K562 (cell line): ENCODE results near the gene GNS.

Source experiments
- FOXA1 ChIP-seq: fragments of 450-650 bp; IDR thresholded peaks from 2 replicates; pipeline ENCODE4 v1.6.1; 2016; ENCODE audit warnings: mild to moderate bottlenecking, borderline replicate concordance
- FOXK1 ChIP-seq: sonication (generic); formaldehyde crosslinking; IDR thresholded peaks from 2 replicates; pipeline ENCODE4 v1.8.0; 2022; ENCODE audit warnings: missing genetic modification reagents, mild to moderate bottlenecking, borderline replicate concordance
- HCFC1 ChIP-seq: IDR thresholded peaks from 2 replicates; pipeline ENCODE4 v1.6.1; 2012; ENCODE audit warnings: low read depth, low read length, improper control_type of control experiment
- KLF16 ChIP-seq: IDR thresholded peaks from 2 replicates; pipeline ENCODE4 v1.6.1; 2016; ENCODE audit warnings: antibody characterized with exemption
- MAFK ChIP-seq: IDR thresholded peaks from 2 replicates; pipeline ENCODE4 v1.6.1; 2011; ENCODE audit warnings: low read length, improper control_type of control experiment
- PRPF4 ChIP-seq: fragments of 200-400 bp; formaldehyde crosslinking; IDR thresholded peaks from one replicate; pipeline ENCODE4 v1.6.1; 2017; ENCODE audit warnings: low read length, low read depth, mild to moderate bottlenecking; ENCODE audit not compliant: insufficient read depth, poor library complexity, severe bottlenecking
- RFX5 ChIP-seq: IDR thresholded peaks from 2 replicates; pipeline ENCODE4 v1.6.1; 2011; ENCODE audit warnings: low read depth, mild to moderate bottlenecking, improper control_type of control experiment, low read length
- SRF ChIP-seq, 2 experiments: fragments of 250-450, 450-650 bp in 1 of 2; sonication (Bioruptor Pico) in 1 of 2; sonication (generic) in 1 of 2; formaldehyde crosslinking; IDR thresholded peaks; 2 replicates each; pipeline versions ENCODE4 v1.5.0 to v1.5.1; 2020 to 2022; ENCODE audit warnings: mild to moderate bottlenecking in 1 of 2, missing genetic modification reagents in 1 of 2
- ZNF583 ChIP-seq: fragments of 250-450 bp; sonication (Bioruptor Pico); IDR thresholded peaks from 2 replicates; pipeline ENCODE4 v1.4.0; 2020
- TF ChIP-seq, protein P1 (sequence below), 2 experiments: fragments of 450-650 bp in 1 of 2; sonication (generic) in 1 of 2; formaldehyde crosslinking in 1 of 2; IDR thresholded peaks in 1 of 2; conservative IDR thresholded peaks in 1 of 2; 2 replicates each; pipeline versions ENCODE4 v1.6.1 to v1.8.1; 2016 to 2023; ENCODE audit warnings: mild to moderate bottlenecking in 2 of 2, moderate library complexity in 2 of 2, inconsistent platforms in 1 of 2, missing genetic modification reagents in 1 of 2
- TF ChIP-seq, protein P2 (sequence below): sonication (generic); formaldehyde crosslinking; IDR thresholded peaks from 2 replicates; pipeline ENCODE4 v1.8.0; 2022; ENCODE audit warnings: mild to moderate bottlenecking, low read depth, missing genetic modification reagents

DNA sequence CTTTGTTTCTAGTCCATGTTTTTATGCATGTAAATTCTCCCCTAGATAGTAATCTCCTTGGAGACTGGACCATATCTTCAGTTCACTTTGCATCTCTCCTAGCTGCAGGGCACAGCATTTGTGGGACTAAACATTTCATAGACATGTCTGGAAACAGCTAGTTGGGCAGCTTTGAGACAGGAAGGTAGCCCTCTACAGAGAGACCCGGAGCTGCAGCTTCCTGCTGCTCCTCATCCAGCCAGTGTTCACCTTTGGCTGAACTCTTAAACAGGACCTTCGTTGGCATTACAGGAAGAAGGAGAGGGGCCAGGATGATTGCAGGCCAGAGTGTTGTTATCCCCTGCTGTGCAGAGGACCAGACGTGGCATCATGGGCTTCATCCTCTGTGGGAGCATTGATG, 52.9 kb downstream of the GNS start:
- TF ChIP-seq, protein P1, sequence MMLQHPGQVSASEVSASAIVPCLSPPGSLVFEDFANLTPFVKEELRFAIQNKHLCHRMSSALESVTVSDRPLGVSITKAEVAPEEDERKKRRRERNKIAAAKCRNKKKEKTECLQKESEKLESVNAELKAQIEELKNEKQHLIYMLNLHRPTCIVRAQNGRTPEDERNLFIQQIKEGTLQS (IDR thresholded peaks at IDR 0.05) = no peak
- TF ChIP-seq, protein P1 (CRISPR knock-in tag; conservative IDR thresholded peaks at IDR 0.05) = no peak
- no peak for TF ChIP-seq PRPF4
- TF ChIP-seq SRF (CRISPR knock-in tag; IDR thresholded peaks at IDR 0.05) = no peak
- TF ChIP-seq ZNF583 (CRISPR knock-in tag) = no peak
- no peak for TF ChIP-seq MAFK
- TF ChIP-seq RFX5 = no peak
- TF ChIP-seq, protein P2, sequence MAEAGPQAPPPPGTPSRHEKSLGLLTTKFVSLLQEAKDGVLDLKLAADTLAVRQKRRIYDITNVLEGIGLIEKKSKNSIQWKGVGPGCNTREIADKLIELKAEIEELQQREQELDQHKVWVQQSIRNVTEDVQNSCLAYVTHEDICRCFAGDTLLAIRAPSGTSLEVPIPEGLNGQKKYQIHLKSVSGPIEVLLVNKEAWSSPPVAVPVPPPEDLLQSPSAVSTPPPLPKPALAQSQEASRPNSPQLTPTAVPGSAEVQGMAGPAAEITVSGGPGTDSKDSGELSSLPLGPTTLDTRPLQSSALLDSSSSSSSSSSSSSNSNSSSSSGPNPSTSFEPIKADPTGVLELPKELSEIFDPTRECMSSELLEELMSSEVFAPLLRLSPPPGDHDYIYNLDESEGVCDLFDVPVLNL (CRISPR knock-in tag) = no peak
- no peak for TF ChIP-seq FOXK1 (CRISPR knock-in tag)
- TF ChIP-seq KLF16 = no peak
- no peak for TF ChIP-seq FOXA1
- no peak for TF ChIP-seq HCFC1
